ENCODE results near the gene DMRT2.

Gene DMRT2

GRCh38 chr9:1102642-1102970 lies 52.4 kb downstream of the DMRT2 start:
- ATAC-seq: no peak
- TF ChIP-seq ZC3H10 (CRISPR knock-in tag; IDR thresholded peaks at IDR 0.05) (no peak), ISL1 (CRISPR knock-in tag; IDR thresholded peaks at IDR 0.05) (no peak), ZFP30 (CRISPR knock-in tag; IDR thresholded peaks at IDR 0.05) (no peak), ARNTL (CRISPR knock-in tag; IDR thresholded peaks at IDR 0.05; ENCODE audit: borderline replicate concordance, low read depth) (no peak), CSDC2 (CRISPR knock-in tag; IDR thresholded peaks at IDR 0.05) (no peak), RARB (CRISPR knock-in tag; IDR thresholded peaks at IDR 0.05) (no peak), TOX (CRISPR knock-in tag; IDR thresholded peaks at IDR 0.05; ENCODE audit: borderline replicate concordance) (no peak), ZNF8 (CRISPR knock-in tag; IDR thresholded peaks at IDR 0.05) (no peak), GLIS3 (CRISPR knock-in tag; IDR thresholded peaks at IDR 0.05) (no peak), CSRNP3 (CRISPR knock-in tag; IDR thresholded peaks at IDR 0.05) (no peak)
- TF ChIP-seq, protein P1, sequence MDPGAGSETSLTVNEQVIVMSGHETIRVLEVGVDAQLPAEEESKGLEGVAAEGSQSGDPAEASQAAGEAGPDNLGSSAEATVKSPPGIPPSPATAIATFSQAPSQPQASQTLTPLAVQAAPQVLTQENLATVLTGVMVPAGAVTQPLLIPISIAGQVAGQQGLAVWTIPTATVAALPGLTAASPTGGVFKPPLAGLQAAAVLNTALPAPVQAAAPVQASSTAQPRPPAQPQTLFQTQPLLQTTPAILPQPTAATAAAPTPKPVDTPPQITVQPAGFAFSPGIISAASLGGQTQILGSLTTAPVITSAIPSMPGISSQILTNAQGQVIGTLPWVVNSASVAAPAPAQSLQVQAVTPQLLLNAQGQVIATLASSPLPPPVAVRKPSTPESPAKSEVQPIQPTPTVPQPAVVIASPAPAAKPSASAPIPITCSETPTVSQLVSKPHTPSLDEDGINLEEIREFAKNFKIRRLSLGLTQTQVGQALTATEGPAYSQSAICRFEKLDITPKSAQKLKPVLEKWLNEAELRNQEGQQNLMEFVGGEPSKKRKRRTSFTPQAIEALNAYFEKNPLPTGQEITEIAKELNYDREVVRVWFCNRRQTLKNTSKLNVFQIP (CRISPR knock-in tag; IDR thresholded peaks at IDR 0.05; ENCODE audit: borderline replicate concordance, low read depth): no peak
